ENCODE results near the gene C8G.

- TF ChIP-seq MYPOP (CRISPR knock-in tag; IDR thresholded peaks at IDR 0.05) (no peak), ATF7 (IDR thresholded peaks at IDR 0.05) (no peak), ATF7 (CRISPR knock-in tag; IDR thresholded peaks at IDR 0.05) (no peak), POLR2A (IDR thresholded peaks at IDR 0.05; ENCODE audit: insufficient read depth in 1 of 2, low read depth in 2 of 2, low read length in 2 of 2) (no peak), CEBPB (IDR thresholded peaks at IDR 0.05; ENCODE audit: borderline replicate concordance, low read depth, low read length) (no peak)
Observed at GRCh38 chr9:136920069-136920468, 25.0 kb upstream of the C8G start.
